Glomerular endothelial cell (primary cell): Measurements from ENCODE around the gene STAT5B. TPM values are rescaled to one million over a fixed set of nuclear protein-coding genes. Genes with fewer than 3 reads are reported as not detected.

Experiments used
- DNase-seq: peaks from one replicate; pipeline ENCODE4 v3.0.0-alpha.2; 2011; ENCODE audit warnings: low read depth, low spot score; ENCODE audit errors: extremely low read depth
- total RNA-seq: library from RNA; depleted of rRNA; stranded (reverse); fragments of >200 nt; gene quantifications from 2 replicates; pipeline ENCODE4 v1.2.3, GENCODE V29; 2015

Gene STAT5B
- total RNA-seq, 1 donor from 2014 or later = 48.5 TPM

DNA sequence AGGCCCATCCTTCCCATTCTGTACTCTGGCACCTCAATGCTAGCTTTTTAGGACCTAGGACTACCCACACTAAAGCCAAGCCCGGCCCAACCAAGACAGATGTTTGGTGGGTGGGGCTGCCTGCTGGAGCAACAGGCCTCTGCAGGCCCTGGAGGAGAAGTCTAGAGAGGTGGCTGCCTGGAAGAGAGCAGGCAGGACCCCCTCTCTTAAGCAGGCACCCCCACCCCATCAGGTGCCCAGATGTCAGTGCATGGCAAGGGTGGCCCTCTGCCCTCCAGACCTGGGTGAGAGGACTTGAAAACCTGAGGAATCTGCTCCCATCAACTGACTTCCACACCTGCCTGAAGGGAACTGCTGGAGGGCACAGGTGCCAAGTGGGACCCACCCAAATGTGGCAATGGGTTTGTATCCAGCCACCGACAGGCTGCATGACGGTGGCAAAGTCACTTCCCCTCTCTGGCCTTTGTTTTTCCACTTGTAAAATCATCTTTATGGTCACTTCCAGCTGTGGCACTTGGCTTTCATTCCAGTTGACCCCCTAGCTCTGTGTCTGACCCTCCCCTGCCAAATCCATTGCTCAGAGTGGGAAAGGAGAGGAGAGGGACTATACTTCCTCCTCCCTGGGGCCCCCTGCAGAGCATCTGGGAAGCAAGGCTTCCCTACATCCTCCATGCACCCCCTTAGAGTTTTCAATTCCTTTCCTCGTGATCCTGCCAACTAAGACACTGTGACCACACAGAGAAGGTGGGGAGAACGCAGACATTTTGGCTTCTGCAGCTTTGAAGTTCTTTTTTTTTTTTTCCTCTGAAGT lies 10.4 kb upstream of the STAT5B start:
- DNase-seq = no peak

DNA sequence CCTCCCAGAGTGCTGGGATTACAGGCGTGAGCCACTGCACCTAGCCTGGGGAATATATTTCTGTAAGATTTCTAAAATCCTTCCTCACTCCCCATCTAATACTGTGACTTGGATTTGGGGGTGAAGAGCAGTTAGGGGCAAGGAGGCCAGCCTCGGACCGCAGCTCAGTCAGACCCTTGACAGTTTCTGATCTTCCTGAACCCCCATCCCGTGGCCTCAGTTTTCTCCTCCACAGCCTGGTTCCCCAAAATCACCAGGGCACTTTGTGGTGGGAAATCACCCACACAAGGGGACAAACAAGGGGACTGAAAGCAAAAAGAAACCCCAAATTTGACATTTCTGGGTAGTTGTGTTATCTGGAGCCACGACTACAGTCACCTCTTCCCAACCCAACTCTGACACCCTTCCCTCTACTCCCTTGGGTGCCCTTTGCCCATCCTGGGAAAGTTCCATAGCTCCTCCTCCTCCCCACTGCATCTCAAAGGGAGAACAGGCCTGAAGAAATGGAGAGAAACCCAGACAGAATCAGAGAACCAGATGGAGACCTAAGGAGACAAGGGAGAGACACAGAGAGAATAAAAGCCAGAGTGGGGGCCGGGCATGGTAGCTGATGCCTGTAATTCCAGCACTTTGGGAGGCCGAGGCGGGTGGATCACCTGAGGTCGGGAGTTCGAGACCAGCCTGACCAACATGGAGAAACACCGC lies 9.3 kb upstream of the STAT5B start:
- DNase-seq = no peak

DNA sequence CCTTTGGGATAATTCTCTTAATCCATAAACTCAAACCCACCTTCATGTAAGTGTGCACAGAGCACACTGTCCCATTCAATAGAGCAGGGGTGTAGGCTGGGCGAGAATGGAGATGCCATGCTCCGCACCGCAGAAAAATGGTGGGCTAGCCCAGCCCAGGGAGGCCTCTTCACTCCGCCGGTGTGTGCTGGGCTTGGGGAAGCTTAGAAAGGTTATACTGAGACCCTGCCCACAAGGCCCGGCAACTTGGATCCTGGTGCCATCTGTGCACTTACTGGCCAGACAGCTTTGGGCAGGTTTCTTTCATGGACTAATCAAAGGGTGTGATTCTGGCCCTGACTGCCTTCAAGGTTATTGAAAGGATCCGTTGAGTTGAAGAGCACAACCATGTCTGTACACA lies 8.4 kb upstream of the STAT5B start:
- DNase-seq = no peak

DNA sequence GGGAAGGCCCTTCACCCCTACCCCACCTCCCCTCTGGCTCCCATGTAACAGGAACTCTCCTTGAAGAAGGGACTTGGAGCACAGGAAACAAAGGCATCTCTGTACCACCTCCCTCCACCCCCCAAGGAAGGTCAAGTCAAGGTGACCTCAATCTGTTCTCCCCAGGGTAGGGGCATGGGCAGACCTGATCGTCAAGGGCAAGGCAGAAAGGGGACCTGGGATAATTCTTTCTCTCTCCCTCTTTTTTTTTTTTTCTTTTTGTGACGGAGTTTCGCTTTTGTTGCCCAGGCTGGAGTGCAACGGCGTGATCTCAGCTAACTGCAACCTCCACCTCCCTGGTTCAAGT lies 7.8 kb upstream of the STAT5B start:
- no peak for DNase-seq

DNA sequence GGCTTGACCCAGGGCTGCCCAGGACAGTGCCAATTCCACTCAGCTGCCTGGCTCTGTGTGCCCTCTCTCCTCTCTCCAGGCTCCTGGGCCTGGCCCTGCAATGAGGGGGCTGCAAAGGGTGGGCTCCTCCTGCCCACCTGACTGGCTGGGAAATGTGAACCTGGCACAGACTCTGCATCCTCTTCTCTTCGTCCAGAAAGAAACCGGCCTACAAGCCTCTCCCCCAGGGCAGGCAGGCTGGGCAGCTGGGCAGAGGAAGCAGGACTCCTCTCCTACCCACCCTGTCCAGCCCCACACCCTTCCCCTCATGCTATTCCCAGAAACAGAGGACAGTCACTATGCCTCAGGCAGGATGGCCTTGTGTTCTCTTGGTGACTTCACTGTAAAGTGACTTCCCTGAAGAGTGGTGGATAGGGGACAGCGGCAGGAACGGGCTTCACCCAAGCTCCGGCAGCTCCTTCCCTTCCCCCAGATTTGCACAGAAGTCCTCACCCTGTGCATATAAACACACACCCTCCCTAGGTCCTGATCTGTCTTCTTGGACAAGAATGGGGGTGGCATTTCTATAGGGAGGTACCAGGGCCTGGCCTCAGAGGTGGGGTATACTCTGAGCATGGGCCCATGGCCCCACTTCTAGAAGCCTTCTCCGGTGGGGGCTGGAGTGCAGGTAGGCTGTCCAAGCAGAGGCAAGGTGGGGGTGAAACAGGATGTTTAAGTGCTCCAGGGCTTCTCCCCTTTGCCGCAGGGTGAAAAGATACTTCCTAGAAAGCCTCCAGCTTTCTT lies 7.2 kb upstream of the STAT5B start:
- DNase-seq = no peak

DNA sequence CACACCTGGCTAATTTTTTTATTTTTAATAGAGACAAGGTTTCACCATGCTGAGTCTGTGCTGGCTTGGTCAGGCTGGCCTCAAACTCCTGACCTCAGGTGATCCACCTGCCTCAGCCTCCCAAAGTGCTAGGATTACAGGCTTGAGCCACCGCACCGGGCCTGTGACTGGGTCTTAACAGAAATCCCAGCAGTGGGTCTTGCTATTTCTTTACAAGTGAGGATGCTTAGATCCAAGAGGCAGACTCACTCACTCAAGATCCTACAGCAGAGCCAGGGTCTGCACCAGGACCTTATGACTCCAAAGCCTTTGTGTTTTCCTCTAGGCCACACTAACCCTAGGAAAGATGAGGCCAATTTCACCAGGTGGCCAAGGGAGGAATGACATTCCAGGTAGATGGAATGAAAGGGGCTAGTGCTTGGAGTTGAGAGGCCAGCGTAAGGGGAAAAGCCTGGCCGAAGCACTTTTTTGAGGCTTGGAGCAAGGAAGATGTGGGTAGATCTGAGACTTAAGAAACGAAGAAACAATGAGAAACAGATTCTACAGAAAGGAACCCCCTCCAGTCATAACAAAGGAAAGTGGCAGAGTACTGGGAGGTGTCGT lies 6.4 kb upstream of the STAT5B start:
- no peak for DNase-seq

DNA sequence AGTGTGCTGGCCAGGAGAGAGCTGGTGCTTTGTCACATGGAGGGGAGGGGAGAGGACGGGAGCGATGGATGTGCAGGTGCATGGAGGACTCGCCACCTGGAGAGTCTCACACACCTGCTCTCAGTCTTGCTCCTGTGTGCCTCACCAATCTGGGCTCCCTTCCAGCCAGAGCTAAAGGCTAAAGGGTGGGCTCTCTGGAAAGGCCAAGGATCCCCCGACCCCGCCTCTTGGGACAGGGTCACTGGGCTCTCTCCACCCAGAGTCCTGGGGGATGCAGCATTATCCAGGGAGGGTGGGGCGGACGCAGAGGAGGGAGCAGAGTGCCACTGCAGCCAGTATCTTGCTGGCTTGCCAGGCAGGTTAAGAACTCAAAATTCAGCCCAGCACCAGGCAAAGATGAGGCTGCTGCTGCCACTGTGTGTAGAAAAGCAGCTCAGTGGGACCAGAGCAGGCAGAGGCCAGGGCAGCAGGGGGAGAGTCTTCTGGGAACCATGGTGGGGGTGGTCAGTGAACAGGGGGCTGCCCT lies 5.4 kb upstream of the STAT5B start:
- no peak for DNase-seq

DNA sequence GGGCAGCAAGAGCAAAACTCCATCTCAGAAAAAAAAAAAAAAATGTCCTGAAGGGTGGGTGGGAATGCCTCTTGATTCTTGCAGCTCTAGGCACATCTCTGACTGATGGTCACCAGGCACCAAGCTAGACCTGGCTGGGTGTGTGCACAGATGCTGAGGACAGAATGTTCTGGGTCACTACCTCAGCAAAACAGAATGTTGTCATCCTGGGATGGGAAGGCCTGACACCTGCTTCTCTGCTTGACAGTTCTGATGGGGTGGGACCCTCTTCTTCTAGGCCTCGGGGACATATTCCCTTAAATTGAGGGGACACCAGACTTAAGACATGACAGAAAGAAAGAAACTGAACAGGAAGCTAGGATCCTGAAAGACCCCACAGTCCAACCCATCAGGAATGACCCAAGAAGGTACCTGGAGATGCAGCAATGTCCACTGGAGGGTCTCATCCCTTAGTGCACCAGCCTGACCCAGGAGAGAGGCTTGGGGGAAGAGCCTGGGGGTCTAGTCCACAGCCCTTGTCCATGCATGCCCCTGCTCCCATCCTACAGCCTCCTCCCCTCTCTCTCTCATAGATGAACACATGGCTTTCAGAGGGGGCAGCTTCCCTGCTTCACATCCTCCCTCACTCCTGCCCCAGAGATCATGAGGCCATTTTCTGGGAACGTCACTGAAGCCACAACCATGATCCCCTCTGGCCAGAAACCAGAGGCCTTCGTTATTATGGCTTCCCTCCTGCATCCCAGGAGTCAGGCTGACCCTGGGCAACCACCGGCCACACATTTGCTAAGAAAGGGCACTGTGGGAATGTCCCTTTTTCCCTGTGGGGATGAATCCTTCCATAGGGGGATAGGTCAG lies 3.8 kb upstream of the STAT5B start:
- no peak for DNase-seq

DNA sequence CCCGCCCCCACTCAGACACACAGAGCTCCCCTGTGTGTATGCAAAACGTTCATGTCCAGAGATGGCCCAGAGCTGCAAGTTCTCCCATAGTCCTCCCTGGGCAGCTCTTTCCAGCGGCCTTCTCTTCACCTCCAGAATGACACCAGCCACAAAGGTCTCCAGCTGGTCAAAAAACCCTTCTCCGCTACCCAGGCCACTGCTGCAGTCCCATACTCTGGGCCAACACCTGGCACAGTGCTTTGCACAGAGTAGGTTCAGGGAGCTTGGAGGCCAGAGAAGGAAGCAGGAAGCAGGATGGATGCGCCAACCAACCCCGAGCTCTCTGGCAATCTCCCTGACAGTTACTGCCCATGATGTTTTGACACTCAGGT lies 1.1 kb upstream of the STAT5B start:
- DNase-seq = no peak

DNA sequence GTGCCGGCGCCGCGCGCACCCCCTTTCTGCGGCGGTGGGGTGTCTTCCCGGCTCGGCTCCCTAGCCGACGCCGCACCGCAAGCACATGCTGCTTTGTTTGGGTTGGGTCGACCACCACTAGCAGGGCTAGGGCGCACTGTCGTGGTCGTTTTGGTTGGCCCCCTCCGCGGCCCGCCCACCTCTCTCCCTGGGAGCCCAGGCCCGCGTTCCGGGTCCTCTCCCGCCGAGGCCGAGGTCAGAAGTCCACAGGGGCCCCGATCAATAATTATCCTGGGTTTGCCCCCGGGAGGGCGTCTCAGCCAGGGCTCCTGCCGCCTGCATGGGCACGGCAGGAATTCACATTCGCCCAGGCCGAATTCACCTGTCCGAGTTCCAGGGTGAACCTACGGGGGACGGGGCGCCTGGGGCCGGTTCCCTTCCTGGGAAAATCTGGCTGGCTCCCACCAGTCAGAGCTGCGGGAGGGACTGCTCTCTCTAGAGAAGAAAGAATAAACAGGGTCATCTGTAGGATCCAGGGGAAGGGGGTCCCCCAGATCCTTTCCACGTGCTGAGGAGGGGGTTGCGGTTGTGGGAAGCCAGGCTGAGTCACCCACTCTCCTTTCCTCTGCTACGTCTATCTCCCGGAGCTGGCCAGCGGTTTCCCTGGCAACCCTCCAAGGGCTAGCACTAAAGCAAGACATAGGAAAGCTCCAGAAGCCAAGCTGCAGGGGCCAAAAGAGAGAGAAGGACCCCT lies 584 bp upstream of the STAT5B start:
- no peak for DNase-seq

DNA sequence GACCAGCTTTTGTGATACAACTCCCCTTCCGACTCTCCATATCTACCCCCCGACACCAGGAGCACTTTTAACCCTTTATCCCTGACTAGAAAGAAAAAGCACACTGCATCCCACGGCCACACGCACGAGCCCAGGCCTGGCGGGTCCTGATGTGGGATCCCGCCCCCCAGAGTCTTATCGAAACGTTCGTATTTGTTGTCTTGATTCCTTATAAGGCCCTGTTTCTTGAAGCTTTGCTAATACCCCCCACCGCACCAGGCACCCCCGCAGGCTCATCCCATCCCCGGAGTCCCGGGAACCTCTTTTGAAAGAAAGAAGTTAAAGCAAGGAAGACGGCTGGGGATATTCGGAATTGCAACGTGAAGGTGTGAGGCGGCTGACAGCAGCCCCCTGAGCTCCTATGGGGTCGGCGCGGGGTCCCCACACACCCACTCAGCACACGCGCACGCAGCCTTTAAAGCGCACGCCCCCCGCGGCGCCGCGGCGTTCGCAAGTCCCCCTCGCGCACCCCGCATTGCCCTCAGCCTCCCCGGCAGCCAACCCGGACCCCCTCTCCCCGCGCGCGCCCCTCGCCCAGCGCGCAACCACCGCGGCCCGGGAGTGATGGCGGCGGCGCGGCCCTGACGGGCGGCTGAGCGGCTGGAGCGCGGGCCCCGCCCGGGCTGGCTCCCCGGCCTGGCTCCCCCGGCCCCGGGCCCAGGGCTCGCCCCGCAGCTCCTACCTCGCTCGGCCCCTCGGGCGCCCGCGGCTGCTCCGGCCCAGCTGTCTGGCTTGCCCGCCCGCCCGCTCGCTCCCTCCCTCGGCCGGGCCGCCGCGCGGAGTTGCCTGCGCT lies 448 bp downstream of the STAT5B start:
- DNase-seq = no peak

DNA sequence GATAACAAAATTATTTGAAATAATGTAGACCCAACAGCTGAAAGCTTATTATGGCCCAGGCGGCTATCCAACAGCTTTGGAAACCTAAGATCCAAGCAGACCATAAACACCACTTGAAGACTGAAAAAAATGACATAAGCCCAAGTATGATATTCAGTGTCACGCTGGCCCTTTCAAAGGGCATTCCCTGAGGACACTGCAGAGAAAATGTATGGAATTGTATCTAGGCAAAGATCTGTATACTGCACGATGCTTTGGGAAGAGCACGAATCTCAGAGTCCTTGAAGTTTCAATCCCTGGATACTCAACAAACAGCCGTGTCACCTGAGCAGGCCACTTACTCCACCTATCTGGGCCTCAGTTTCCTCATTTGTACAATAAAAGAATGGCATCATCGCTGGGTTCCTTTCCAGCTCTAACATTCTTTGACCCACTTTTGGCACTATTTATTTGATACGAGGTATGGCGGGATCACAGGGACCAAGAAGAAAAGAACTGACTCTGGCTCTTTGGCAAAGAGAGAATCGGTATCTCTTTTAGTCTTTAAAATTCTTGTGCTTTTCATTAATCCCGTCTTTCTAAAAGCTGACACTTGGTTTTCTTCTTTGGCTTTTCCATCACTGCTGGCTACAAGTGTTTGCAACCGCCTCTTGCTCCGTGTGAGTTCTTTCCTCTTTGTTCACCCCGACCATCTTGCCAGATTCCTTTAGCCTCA lies 1.2 kb downstream of the STAT5B start:
- DNase-seq = no peak

DNA sequence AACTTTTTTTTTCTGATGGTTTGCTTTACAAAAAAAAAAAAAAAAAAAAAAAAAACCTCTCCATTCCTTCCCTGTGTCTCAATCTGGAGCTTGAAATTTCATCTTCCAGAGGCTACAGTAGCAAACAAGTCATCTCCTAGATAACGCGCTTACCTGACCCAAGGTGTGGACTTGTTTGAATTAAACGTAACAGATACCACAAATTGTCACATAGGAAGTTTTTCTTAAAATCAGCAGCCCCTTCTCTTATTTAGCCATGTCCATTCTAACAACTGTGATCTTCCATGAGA lies 2.0 kb downstream of the STAT5B start:
- no peak for DNase-seq

DNA sequence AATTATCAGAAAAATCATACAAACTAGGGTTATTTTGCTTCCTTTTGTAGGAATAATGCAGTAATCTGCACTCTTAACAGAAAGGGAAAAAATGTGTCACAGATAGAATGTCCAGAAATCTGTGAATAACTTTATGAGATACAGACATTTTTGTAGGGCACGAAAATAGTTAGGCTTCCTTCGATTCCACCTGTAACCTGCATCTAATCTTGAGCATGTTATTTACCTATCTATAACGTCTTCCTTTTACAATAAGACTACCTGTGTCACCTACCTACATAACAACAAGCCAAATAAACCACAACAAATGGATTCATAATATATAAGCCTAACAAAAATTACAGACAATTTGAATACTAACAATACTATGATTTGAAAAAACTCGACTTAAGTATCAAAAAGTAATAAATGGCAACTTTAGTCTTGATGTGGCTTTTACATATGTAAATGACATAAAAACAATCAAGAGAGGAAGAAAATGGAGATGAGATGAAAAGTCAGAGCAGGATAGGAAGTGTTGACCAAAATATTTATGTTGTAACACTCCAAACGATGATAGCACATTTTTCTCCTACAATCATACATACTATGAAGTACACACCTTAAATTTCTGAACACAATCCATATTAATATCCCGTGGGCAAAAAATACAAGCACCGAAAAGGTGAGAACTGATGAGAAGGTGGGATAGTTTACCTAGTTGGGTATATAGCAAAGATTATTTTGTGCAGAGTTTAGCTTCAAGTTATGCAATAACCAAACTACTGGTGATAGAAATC lies 2.5 kb downstream of the STAT5B start:
- no peak for DNase-seq

DNA sequence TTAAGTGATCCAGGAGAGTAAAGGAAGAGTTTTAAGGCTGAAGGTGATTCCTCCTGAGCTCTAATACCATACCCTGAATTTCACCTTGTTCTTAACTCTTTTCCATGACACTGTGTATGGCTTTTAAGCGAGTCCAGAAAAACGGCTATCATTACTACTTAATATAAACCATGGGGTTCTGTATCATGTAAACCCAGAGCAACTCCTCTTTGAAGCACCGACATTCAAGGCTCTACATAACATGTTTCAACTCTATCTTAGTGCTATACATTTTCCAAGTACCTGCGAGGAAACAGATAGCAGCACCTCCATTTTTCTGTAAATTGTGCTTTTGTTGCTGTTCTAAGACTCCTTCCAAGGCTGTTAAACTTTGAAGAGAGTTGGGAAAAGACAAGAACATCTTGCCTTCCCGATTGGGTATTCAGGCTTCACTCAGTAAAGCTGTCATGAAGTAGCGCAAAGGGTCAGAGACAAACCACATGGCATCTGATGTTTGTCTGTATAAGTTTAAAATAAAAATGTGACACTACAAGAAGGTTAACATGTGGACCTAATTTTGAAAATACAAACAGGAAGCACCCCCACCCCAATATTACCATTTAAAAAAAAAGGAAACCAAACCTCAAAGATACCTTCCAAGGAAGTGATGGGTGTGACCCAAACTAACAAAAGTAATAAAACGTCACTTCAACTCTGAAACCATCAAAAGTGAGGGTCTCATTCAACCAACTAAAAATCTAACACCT lies 3.9 kb downstream of the STAT5B start:
- no peak for DNase-seq

DNA sequence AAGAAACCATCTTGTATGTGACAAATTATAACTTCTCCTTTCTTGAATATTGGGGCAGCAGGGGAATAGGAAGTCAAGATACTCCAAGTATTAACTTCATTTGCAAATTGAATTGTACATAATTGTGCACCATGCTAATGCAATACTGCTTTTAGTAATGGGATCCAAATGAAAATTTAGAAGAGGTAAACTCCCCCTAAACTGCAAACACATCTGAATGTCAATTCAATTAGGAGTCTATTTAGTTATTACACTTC lies 4.5 kb downstream of the STAT5B start:
- DNase-seq = no peak
